Cardiac muscle cell (in vitro differentiated cells and primary cell): Measurements from ENCODE around the gene SMAP1. TPM values are rescaled to one million over a fixed set of nuclear protein-coding genes. Genes with fewer than 3 reads are reported as not detected.
"Not testable (repeated sequence)": the region's sequence is repeated elsewhere in the genome, so short reads cannot be mapped to it uniquely, and the experiment has no call there.

Experiments used
- DNase-seq, 2 donors: peaks; one replicate each; pipeline versions ENCODE4 v3.0.0 to v3.0.0-alpha.2; 2010 to 2017; ENCODE audit warnings: low read depth in 1 of 2, low spot score in 1 of 2
- H3K27ac ChIP-seq: fragments of 200-600 bp; sonication (generic); 2 replicates; pipeline ENCODE4 v1.5.1; 2016
- H3K27me3 ChIP-seq: fragments of 200-600 bp; sonication (generic); 2 replicates; pipeline ENCODE4 v1.6.0; 2016; ENCODE audit warnings: control low read depth
- H3K36me3 ChIP-seq: fragments of 200-600 bp; sonication (generic); 2 replicates; pipeline ENCODE4 v1.5.1; 2016; ENCODE audit warnings: control low read depth
- H3K4me1 ChIP-seq: fragments of 200-600 bp; sonication (generic); 2 replicates; pipeline ENCODE4 v1.8.1; 2017; ENCODE audit warnings: low read depth, mild to moderate bottlenecking, mixed run types
- H3K4me3 ChIP-seq: fragments of 200-600 bp; sonication (generic); 2 replicates; pipeline ENCODE4 v1.5.1; 2016; ENCODE audit warnings: mild to moderate bottlenecking
- H3K9me3 ChIP-seq: fragments of 200-600 bp; sonication (generic); 2 replicates; pipeline ENCODE4 v1.5.1; 2017; ENCODE audit warnings: low read depth, mild to moderate bottlenecking, control low read depth
- polyA plus RNA-seq: library from polyadenylated mRNA; unstranded; fragments of >200 nt; fragmentation: Nextera tagmentation; extraction: Ambion mirVana; gene quantifications from 2 replicates; pipeline ENCODE4 v1.2.1, GENCODE V29; 2016
- total RNA-seq: library from RNA; depleted of rRNA; stranded (reverse); fragments of >200 nt; gene quantifications from 2 replicates; pipeline ENCODE4 v1.2.3, GENCODE V29; 2016
- TF ChIP-seq, protein P1 (sequence below): IDR thresholded peaks from 2 replicates; pipeline ENCODE4 v1.5.1; 2012; ENCODE audit warnings: low read depth, mild to moderate bottlenecking, low read length

The SMAP1 gene
- total and polyA plus RNA-seq, 2 experiments from 2014 or later = 37.7 to 43.1 TPM

DNA sequence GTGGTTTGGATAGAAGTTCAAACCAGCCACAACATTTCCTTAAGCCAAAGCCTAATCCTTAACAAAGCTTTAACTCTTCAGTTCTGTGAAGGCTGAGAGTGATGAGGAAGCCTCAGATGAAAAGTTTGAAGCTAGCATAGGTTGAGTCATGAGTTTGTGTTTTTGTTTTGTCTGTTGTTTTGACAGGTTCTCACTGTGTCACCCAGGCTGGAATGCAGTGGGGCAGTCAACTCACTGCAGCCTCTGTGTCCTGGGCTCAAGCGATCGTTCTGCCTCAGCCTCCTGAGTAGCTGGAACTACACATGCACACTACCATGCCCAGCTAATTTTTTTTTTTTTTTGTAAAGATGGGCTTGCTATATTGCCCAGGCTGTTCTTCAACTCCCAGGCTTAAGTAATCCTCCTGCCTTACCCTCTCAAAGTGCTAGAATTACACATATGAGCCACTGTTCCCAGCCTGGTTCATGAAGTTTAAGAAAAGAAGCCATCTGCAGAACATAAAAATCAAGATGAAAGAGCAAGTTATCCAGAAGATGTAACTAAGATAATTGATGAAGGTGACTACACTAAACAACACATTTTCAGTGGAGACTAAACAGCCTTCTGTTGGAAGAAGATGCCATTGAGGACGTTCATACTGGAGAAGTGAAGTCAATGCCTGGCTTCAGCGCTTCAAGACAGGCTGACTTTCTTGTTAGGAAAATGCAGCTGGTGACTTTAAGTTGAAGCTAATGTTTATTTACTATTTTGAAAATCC lies 96.2 kb downstream of the SMAP1 start:
- TF ChIP-seq, protein P1, sequence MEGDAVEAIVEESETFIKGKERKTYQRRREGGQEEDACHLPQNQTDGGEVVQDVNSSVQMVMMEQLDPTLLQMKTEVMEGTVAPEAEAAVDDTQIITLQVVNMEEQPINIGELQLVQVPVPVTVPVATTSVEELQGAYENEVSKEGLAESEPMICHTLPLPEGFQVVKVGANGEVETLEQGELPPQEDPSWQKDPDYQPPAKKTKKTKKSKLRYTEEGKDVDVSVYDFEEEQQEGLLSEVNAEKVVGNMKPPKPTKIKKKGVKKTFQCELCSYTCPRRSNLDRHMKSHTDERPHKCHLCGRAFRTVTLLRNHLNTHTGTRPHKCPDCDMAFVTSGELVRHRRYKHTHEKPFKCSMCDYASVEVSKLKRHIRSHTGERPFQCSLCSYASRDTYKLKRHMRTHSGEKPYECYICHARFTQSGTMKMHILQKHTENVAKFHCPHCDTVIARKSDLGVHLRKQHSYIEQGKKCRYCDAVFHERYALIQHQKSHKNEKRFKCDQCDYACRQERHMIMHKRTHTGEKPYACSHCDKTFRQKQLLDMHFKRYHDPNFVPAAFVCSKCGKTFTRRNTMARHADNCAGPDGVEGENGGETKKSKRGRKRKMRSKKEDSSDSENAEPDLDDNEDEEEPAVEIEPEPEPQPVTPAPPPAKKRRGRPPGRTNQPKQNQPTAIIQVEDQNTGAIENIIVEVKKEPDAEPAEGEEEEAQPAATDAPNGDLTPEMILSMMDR = no peak
- Histone ChIP-seq H3K9me3 (no peaks in the 10 kb centered on the region), H3K27ac (no peak overlapping the region), H3K27me3 (no peaks in the 10 kb centered on the region), H3K4me3 (no peak overlapping the region), H3K4me1 (no peaks in the 10 kb centered on the region), H3K36me3 (no peaks in the 10 kb centered on the region)
- DNase-seq = no peak

DNA sequence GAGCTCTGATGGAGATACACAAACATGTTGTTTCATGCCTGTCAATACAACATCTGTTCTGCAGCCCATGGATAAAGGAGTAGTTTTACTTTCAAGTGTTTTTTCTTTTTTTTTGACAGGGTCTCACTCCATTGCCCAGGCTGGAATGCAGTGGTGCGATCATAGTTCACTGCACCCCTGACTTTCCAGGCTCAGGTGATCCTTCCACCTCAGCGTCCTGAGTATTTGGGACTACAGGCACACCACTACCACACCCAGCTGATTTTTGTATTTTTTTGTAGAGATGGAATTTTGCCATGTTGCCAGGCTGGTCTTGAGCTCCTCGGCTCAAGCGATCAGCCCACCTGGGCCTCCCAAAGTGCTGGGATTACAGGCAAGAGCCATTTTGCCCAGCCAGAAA lies 97.0 kb downstream of the SMAP1 start:
- Histone ChIP-seq H3K27ac (no peak overlapping the region), H3K4me3 (no peak overlapping the region), H3K9me3 (no peaks in the 10 kb centered on the region), H3K36me3 (no peaks in the 10 kb centered on the region), H3K4me1 (no peaks in the 10 kb centered on the region), H3K27me3 (no peaks in the 10 kb centered on the region)
- TF ChIP-seq, protein P1 = no peak
- no peak for DNase-seq

DNA sequence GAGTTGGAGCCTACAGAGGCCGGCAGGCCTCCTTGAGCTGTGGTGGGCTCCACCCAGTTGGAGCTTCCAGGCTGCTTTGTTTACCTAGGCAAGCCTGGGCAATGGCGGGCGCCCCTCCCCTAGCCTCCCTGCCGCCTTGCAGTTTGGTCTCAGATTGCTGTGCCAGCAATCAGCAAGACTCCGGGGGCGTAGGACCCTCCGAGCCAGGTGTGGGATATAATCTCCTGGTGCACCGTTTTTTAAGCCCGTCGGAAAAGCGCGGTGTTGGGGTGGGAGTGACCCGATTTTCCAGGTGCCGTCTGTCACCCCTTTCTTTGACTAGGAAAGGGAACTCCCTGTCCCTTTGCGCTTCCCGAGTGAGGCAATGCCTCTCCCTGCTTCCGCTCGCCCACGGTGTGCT lies 103.7 kb downstream of the SMAP1 start:
- H3K36me3 ChIP-seq, H3K4me3 ChIP-seq, H3K4me1 ChIP-seq, DNase-seq, H3K27ac ChIP-seq, H3K9me3 ChIP-seq, H3K27me3 ChIP-seq: not testable (repeated sequence)

DNA sequence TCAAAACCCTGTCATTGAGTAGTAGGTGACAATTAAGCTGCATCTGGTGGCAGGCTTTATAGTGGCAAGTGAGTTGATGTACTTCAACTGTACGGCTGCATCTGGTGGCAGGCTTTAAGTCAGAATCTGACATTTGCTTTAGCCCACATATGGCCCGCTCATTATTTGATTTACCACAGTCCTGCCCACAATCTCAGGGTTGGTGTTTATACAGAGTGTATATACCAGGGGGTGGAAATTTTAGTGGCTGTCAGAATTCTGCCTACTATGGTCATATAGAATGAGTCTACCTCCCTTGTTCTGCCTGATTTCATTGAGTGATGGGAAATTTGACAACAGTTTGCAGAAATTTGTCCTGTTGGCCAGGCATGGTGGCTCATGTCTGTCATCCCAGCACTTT lies 112.3 kb downstream of the SMAP1 start:
- Histone ChIP-seq H3K27ac (no peak overlapping the region), H3K36me3 (no peaks in the 10 kb centered on the region), H3K4me3 (no peak overlapping the region), H3K27me3 (no peaks in the 10 kb centered on the region), H3K4me1 (no peaks in the 10 kb centered on the region), H3K9me3 (no peaks in the 10 kb centered on the region)
- DNase-seq = no peak
- TF ChIP-seq, protein P1 = no peak

DNA sequence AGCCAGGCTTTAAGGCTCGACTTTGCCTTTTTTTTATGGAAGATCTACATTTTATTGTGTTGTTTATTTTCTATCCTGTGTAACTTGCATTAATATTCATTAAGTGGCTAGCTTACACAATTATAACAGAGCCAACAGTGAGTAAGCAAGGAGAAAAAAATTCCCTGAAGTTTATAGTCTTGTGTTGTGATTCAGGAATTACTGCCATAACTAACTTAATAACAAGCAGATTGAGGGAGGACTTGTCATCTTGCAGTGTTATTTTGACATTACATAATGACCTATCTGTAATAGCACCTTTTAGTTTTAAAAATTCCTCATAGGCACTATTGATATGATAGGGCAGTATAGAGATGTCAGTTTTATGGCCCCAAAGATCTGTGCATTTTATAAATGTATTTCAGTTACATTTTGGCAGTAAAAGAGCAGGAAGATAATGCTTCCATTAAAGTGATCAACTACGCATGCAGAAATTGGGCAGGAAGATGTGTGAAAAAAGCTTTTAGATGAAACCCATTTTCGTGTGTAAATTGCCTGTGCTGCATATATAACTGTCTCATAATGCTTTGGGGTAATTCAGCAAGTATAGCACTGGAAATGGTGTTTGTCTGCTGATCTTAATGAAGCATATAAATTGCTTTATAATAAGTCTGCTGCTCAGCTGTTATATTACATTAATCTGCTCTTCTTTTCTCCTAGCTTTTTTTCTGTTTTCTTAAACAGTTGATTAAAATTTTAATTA lies 123.0 kb downstream of the SMAP1 start:
- TF ChIP-seq, protein P1 = no peak
- Histone ChIP-seq H3K27ac (no peak overlapping the region), H3K27me3 (no peaks in the 10 kb centered on the region), H3K9me3 (no peaks in the 10 kb centered on the region), H3K4me3 (no peak overlapping the region), H3K4me1 (no peaks in the 10 kb centered on the region), H3K36me3 (no peaks in the 10 kb centered on the region)
- no peak for DNase-seq

DNA sequence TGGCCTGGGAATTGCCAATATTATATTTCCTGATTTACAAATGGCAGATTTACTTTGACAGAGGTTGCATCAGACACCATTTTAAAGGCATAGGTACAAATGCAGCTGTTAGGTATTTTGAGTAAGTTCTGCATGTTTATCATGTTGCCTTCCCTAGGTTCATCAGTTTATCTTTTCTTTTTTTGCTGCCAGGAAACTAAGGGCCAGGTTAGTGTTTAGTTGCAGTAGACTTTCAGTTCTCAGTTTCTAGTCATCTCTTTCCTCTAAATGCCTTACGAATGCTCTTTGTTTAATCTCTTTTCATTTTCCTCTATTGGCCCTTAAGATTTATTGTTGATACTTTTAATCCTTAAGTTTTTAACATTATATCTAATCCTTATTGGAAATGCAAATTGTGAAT lies 129.9 kb downstream of the SMAP1 start:
- Histone ChIP-seq H3K4me3 (no peak overlapping the region), H3K27ac (no peak overlapping the region), H3K9me3 (no peaks in the 10 kb centered on the region), H3K4me1 (no peaks in the 10 kb centered on the region), H3K36me3 (no peaks in the 10 kb centered on the region), H3K27me3 (no peaks in the 10 kb centered on the region)
- DNase-seq = no peak
- TF ChIP-seq, protein P1 = no peak
